ENCODE results near the gene ARVCF.

DNA sequence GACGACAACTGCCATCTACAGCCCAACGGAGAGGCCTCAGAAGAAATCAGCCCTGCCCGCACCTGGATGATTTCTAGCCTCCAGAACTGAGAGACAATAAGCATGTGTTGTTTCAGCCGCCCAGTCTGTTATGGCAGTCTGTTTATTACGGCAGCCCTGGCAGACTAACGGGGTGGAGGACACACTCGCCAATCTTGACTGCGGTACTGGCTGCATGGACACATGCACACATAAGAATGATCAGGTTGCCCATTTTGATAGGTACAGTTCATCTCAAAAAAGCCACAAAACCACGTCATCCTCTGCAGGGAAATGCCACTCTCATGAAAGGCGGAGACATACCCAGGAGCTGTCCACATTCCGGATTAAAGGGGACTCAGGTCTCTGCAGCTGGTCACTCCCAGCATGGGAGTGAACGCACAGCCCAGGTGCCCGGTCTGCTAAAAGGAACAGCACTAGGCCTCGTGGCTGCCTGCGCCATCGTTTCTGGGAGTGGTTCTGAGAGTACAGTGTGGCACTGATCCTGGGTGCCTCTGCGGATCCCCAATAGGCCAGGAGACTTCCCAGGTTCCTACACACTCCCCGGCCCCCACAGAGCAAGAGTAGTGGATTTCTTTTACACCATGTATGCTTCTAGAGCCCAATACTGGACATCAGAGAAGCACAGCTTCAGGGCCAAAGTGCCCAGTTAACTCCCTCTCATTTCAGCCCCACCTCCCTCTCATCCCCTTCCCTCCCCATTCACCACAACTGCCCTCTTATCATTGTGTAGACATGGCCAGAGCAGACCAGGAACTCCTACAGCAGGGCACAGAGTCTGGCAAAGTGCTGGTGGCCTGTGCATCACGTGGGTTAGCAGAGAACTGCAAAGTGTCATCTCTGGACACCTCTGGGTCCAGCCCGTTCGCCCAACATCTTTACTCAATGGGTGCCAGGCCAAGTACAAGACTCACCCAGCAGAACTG lies 86.8 kb downstream of the ARVCF start:
- TF ChIP-seq, protein P1, sequence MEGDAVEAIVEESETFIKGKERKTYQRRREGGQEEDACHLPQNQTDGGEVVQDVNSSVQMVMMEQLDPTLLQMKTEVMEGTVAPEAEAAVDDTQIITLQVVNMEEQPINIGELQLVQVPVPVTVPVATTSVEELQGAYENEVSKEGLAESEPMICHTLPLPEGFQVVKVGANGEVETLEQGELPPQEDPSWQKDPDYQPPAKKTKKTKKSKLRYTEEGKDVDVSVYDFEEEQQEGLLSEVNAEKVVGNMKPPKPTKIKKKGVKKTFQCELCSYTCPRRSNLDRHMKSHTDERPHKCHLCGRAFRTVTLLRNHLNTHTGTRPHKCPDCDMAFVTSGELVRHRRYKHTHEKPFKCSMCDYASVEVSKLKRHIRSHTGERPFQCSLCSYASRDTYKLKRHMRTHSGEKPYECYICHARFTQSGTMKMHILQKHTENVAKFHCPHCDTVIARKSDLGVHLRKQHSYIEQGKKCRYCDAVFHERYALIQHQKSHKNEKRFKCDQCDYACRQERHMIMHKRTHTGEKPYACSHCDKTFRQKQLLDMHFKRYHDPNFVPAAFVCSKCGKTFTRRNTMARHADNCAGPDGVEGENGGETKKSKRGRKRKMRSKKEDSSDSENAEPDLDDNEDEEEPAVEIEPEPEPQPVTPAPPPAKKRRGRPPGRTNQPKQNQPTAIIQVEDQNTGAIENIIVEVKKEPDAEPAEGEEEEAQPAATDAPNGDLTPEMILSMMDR (IDR thresholded peaks at IDR 0.05), result no peak
- TF ChIP-seq POLR2AphosphoS5 (IDR thresholded peaks at IDR 0.05) (no peak), POLR2A (IDR thresholded peaks at IDR 0.05) (no peak)
